Neural progenitor cell (in vitro differentiated cells): ENCODE results near the gene ADRA2B.

ENCODE experiments used
- EZH2phosphoT487 ChIP-seq: fragments of 200-600 bp; sonication (generic); IDR thresholded peaks from 2 replicates; pipeline ENCODE4 v1.6.1; 2017; ENCODE audit warnings: antibody characterized with exemption
- TF ChIP-seq, protein P1 (sequence below): fragments of 200-600 bp; sonication (generic); IDR thresholded peaks from 2 replicates; pipeline ENCODE4 v1.5.1; 2017; ENCODE audit warnings: antibody characterized with exemption, mild to moderate bottlenecking

DNA sequence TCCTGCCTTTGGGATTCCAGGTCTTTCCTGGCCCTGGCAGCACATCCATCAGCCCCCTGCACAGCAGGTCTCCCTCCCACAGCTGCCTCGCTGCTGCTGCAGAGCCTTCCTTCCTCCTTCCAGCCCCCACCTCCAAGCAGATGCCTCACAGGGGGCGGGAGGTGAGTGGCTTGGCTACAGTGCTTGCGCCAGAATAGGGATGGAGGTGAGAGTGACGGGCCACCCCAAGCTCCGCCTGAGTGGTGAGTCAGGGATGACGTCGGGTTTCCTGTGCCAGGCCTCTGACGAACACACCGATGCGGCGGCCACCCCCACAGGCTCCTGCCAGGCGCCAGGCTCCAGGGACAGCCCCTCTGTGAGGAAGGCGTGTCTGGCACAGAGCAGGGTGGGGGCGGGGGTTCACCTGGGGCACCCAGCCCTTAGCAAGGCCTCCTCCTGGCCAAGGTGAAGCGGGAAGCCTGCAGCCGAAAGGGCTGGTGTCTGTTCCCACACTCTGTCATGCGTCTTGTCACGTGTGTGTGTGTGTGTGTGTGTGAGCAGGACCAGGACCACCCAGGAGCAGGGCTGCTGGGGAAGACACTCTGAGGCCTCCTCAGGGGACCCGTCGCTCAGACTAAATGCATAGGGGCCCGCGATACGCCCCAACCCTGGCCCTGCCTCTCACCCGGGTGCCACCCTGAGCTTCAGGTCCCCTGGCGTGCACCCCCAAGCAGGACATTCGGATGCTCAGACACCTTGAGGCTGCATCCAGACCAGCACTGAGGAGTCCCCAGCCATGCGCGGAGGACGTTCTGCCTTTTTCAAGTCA, 32.2 kb upstream of the ADRA2B start:
- TF ChIP-seq, protein P1, sequence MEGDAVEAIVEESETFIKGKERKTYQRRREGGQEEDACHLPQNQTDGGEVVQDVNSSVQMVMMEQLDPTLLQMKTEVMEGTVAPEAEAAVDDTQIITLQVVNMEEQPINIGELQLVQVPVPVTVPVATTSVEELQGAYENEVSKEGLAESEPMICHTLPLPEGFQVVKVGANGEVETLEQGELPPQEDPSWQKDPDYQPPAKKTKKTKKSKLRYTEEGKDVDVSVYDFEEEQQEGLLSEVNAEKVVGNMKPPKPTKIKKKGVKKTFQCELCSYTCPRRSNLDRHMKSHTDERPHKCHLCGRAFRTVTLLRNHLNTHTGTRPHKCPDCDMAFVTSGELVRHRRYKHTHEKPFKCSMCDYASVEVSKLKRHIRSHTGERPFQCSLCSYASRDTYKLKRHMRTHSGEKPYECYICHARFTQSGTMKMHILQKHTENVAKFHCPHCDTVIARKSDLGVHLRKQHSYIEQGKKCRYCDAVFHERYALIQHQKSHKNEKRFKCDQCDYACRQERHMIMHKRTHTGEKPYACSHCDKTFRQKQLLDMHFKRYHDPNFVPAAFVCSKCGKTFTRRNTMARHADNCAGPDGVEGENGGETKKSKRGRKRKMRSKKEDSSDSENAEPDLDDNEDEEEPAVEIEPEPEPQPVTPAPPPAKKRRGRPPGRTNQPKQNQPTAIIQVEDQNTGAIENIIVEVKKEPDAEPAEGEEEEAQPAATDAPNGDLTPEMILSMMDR = no peak
- TF ChIP-seq EZH2phosphoT487 = no peak
